ENCODE results near the gene HLA-DPA1.
A peak's percentile ranks its signal among the peaks of the same experiment; 100 is the strongest.

HLA-DPA1 gene

DNA sequence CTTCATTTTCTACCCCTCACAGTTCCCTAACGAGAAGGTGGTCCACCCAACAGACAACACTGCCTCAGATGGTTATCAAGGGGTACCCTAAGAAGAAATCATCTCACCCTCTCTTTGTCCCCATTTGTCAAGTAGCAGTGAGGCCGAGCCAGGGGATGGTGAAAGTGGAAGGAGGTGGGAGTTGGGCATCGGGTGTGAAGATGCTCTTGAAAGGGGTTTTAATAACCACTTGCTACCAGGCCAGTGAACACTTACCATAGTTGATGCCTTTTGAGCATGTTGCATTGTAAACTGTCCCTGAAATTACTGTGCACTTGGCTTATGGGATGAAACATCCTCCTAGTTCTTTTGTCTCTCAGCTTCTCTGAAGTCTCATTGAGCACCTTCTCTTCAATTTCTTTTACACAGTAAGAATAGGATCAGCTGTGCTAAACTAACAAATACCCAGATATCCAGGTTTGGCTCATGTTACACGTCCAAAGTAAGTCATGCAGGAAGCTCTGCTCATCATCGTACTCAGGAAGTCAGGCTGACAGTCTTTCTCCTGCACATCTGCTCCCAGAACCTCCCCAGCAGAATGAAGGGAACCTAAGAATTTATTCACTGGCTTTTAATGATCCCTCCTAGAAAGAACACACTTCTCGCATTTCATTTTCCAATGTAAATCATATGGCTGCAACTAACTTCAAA is 15.6 kb upstream of the HLA-DPA1 start:
- DNase-seq (ENCODE audit: low spot score) = no peak

GRCh38 chr6:33088258-33088930 is 14.9 kb upstream of the HLA-DPA1 start:
- DNase-seq (ENCODE audit: low spot score) = no peak

DNA sequence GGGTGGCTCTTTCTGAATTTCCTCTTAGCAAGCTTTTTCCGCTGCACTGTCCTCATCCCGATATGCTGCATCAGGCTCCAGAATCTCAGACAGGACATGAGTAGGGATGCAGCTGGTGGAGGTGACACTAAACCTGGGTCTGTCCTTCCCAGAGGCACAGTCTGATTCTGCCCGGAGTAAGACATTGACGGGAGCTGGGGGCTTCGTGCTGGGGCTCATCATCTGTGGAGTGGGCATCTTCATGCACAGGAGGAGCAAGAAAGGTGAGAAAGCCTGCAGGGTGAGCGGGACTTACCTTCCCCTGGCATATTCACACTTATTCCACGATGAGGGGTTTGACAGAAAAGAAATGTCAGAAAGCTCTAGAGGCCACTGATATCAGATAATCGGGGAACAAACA is 12.2 kb upstream of the HLA-DPA1 start:
- DNase-seq (ENCODE audit: low spot score) = no peak

GRCh38 chr6:33082702-33083101 is 9.3 kb upstream of the HLA-DPA1 start:
- DNase-seq (ENCODE audit: low spot score) = no peak

DNA sequence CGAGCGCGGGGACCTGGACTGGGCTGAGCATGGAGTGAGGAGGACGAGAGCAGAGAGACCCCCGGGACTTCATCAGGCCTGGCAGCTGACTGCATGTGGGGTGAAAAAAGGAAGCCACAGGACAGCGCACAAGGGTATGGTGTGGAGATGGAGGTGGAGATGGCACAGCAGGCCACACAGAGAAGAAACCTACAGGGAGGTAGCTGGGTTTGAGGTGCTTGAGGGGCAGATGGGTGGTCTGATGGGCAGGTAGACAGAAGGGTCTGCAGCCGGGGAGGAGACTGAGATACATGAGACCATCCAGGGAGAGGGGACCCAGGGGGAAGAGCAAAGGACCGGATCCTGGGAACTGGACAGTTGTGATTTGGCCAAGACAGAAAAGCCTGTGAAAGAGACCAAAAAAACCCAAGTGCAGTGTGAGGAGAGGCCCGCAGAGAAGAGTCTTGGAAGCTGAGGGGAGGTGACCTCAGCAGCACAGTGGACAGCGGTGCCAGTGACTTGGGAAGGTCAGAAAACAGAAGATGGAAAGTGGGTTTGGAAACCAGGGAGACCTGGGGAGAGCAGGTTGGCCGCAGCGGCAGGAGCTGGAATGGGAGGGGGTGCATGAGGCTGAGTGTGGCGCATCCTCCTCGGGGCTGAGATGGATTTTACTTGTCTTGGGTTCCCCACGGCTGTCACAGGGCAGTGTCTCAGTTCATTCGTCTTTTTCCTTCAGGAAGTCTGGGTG is 7.8 kb upstream of the HLA-DPA1 start:
- no peak for DNase-seq (ENCODE audit: low spot score)

GRCh38 chr6:33080127-33081089 is 7.0 kb upstream of the HLA-DPA1 start:
- DNase-seq (ENCODE audit: low spot score) = peak; percentile 32

- no peak for DNase-seq (ENCODE audit: low spot score)
These were observed 6.1 kb upstream of the HLA-DPA1 start for GRCh38 chr6:33079580-33079979.

DNA sequence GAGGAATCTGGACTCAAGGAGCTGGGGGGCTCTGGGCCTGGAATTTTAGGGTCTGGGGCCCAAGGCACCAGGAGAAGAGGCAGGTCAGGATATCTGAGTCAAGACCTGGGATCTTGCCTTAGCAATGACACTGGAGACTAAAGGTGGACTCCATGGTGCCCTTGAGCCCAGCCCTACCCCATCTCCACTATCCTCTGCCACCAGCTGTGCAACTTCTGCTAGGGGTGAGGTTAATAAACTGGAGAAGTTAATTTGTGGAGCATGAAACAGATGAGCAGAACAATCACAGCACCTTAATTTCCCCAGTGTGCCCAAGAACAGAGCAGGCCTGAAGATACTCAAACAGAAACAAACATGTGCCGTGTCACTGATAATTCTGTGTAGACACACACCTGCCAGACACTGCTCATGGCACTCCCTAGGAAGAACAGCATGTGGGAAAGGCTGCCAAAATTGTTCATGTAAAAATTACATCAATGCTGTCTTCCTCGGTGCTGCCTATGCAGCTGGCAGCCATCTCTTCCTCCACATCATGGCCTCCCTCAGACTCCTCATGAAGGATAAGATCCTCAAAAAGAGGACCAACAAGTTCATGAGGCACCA is 5.6 kb upstream of the HLA-DPA1 start:
- DNase-seq (ENCODE audit: low spot score) = no peak

GRCh38 chr6:33078442-33078841 is 5.0 kb upstream of the HLA-DPA1 start:
- no peak for DNase-seq (ENCODE audit: low spot score)

DNA sequence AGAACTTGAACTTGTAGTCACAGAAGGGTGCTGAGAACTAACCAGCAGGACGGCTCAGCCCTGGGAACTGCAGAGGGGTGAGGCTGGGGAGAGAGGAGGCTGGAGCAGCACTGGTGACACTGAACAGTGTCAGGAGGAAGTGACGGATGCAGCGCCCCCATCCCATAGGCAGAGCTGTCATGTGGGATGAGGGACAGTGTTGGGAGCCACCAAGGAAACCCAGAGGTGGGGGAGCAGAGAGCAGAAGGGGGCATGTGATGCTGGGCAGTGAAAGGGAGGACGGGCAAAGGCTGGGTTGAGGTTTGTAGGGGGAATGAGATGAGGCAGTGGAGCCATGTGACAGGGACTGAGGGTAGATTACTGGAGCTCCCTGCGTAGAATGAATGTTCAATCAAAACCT is 4.5 kb upstream of the HLA-DPA1 start:
- no peak for DNase-seq (ENCODE audit: low spot score)

GRCh38 chr6:33076406-33076934 is 3.0 kb upstream of the HLA-DPA1 start:
- no peak for DNase-seq (ENCODE audit: low spot score)

- peak; percentile 84 for DNase-seq (ENCODE audit: low spot score)
These were observed 2.3 kb upstream of the HLA-DPA1 start, which contains the start of gene HLA-DPB1 for GRCh38 chr6:33075568-33076405. TSS of gene HLA-DPB1 (plus strand) at chr6:33075990. CDS start at chr6:33076042, 52 bp downstream.

DNA sequence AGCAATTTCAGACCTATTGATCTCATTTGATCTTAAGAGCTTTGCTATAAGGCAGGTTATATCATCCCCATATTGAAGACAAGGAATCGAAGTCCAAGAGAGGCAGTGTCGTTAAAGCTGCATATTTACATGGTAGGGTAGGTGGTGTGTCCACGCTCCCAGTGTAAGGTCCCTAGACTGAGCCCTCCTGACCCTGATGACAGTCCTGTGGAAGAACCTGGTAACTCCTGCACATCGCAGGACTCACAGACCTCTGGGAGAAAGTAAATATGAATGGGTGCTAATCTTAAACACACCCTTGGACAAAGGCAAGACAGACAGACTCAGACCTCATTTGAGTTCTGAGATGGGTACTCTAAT is 1.7 kb upstream of the HLA-DPA1 start:
- no peak for DNase-seq (ENCODE audit: low spot score)

DNA sequence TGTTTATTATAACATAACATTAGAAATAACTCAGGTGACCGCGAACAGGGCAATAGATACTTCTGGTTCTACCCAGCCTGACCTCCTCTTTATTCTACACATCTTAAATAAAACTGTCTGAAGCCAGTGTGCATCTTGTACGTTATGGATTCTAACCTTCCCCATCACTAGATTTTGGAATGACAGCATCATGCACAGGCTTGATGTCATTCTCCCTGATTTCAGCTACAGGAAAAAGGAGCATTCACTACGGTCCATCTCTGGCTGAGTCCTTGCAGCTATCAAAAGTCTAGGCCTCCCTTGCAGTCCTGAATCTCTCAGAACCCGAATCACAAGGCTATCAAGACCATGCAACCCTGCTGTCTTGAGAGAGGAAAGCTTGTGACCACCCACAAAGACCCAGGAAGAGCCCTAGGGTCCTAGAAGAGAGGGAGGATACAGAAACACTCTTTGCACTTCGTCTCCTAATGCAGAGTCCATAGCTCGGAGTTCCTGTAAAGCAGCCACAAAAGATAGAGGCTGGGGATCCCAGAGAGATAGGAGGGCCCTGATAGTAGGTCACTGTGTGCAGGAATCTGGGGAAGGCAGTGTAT is 845 bp downstream of the HLA-DPA1 start:
- DNase-seq (ENCODE audit: low spot score) = no peak

- no peak for DNase-seq (ENCODE audit: low spot score)
These were observed 1.9 kb downstream of the HLA-DPA1 start for GRCh38 chr6:33071569-33071968.

DNA sequence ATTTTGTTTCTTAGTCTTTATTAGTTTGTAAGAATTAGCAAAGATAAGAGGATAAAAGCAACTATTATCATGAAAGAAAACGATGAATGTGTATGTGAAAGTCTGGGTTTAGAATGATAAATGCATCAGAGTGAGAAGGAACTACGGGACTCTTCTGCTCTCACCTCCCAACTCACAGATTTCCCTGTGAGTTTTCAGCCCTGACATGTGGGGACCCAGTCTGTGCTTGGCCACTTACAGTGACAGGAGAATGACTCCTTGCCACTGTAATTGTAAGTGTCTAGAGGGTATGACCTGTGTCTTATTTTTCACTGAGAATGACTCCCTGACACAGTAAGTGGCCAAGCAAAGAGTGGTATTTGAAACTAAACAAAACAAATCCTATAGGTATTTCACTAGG is 2.5 kb downstream of the HLA-DPA1 start:
- DNase-seq (ENCODE audit: low spot score) = no peak

GRCh38 chr6:33069021-33069738 is 4.3 kb downstream of the HLA-DPA1 start:
- DNase-seq (ENCODE audit: low spot score) = no peak

GRCh38 chr6:33066917-33067521 is 6.4 kb downstream of the HLA-DPA1 start:
- no peak for DNase-seq (ENCODE audit: low spot score)

GRCh38 chr6:33065312-33065711 is 8.1 kb downstream of the HLA-DPA1 start:
- no peak for DNase-seq (ENCODE audit: low spot score)

Measured in hepatic stellate cell (primary cell).